Kidney (tissue), 14 donors: ENCODE measurements around the gene SCTR. TPM values are rescaled to one million over a fixed set of nuclear protein-coding genes. Genes with fewer than 3 reads are reported as not detected.

Source experiments
- DNase-seq, 5 donors: peaks; one replicate each; pipeline ENCODE4 v3.0.0-alpha.2; 2013 to 2020
- FAIRE-seq: peaks from 2 replicates; lab custom pipeline; 2012; peaks lifted over from hg19 to GRCh38; lab: Jason Lieb, UNC
- H3K27ac ChIP-seq, 2 donors: one replicate each; pipeline ENCODE4 v1.7.0; 2013; ENCODE audit warnings: low read depth in 2 of 2, low read length in 2 of 2, inconsistent platforms in 1 of 2
- H3K27me3 ChIP-seq: one replicate; pipeline ENCODE4 v1.7.1; 2013; ENCODE audit warnings: low read length, inconsistent platforms; ENCODE audit not compliant: control insufficient read depth, insufficient read depth
- H3K36me3 ChIP-seq, 3 donors: one replicate each; pipeline versions ENCODE4 v1.7.0 to v1.7.1; 2013; ENCODE audit warnings: low read length in 3 of 3, control low read depth in 1 of 3, inconsistent platforms in 1 of 3; ENCODE audit not compliant: insufficient read depth in 3 of 3, control insufficient read depth in 2 of 3
- H3K4me1 ChIP-seq, 3 donors: one replicate each; pipeline versions ENCODE4 v1.7.0 to v1.7.1; 2013; ENCODE audit warnings: low read length in 3 of 3, inconsistent platforms in 1 of 3, low read depth in 1 of 3; ENCODE audit not compliant: control insufficient read depth in 2 of 3, insufficient read depth in 2 of 3
- H3K4me3 ChIP-seq, 3 donors: one replicate each; pipeline versions ENCODE4 v1.7.0 to v1.8.1; 2013; ENCODE audit warnings: low read length in 3 of 3, control low read depth in 1 of 3, inconsistent platforms in 1 of 3
- H3K9ac ChIP-seq, 3 donors: one replicate each; pipeline versions ENCODE4 v1.7.0 to v1.7.1; 2013; ENCODE audit warnings: low read length in 3 of 3, control low read depth in 1 of 3, inconsistent platforms in 1 of 3
- H3K9me3 ChIP-seq, 3 donors: one replicate each; pipeline versions ENCODE4 v1.7.0 to v1.7.1; 2013; ENCODE audit warnings: low read length in 3 of 3, control low read depth in 1 of 3, inconsistent platforms in 1 of 3; ENCODE audit not compliant: control insufficient read depth in 2 of 3, insufficient read depth in 1 of 3
- CTCF ChIP-seq: IDR thresholded peaks from 3 replicates; pipeline ENCODE4 v1.5.1; 2012; ENCODE audit warnings: mild to moderate bottlenecking, moderate library complexity, borderline replicate concordance; ENCODE audit not compliant: insufficient read depth; ENCODE audit errors: extremely low read depth
- intact Hi-C: fragments of 100-400 bp; cut with DNase I; formaldehyde crosslinking; loops from one replicate; pipeline ENCODE4 v1.11.1; 2022
- polyA plus RNA-seq: library from polyadenylated mRNA; stranded (reverse); fragments of 350-450 nt; fragmentation: Illumina TruSeq; extraction: RNeasy Lipid Tissue Mini Kit (QIAGEN cat#74804); gene quantifications from one replicate; pipeline ENCODE4 v1.2.3, GENCODE V29; 2014; ENCODE audit warnings: low read depth, low replicate concordance; ENCODE audit not compliant: insufficient read depth
- total RNA-seq: library from RNA; stranded (reverse); fragmentation: NEBNext Ultra II Directional; extraction: Animal tissue kit (Norgen Biotek cat#: 25700); gene quantifications from one replicate; pipeline ENCODE4 v1.2.1, GENCODE V29; 2021
- donor health status: control.
- donor health status: control.
- donor health status: control.
- donor health status: control.
- donor health status: control.
- donor health status: DM: yes; HTN: yes; CAD: no.
- donor health status: Normal renal cell carcinoma (clear cell type).

The SCTR gene
- total and polyA plus RNA-seq, 2 donors from 2014 or later = 7.3 to 15.9 TPM

- Histone ChIP-seq H3K9me3 (no peaks in the 10 kb centered on the region), H3K27ac (peak overlapping the region; percentile 77 to 84), H3K4me1 (peaks cover 0 to 59% (median 34%) of the 10 kb centered on the region in 3 donors), H3K36me3 (peaks cover 0 to 16% (median 3%) of the 10 kb centered on the region in 3 donors), H3K9ac (no peak overlapping the region), H3K4me3 (no peak overlapping the region), H3K27me3 (no peaks in the 10 kb centered on the region)
- no peak for TF ChIP-seq CTCF
- DNase-seq (peak in 4 of 5 donors; percentile 56 to 71 (median 62)), FAIRE-seq (no peak)
- intact Hi-C loops = no loop called here
Measured at GRCh38 chr2:119438128-119438656, 86.1 kb downstream of the SCTR start.

GRCh38 chr2:119436993-119437772, 87.1 kb downstream of the SCTR start:
- intact Hi-C loops = no loop called here
- peaks cover 0 to 61% (median 34%) of the 10 kb centered on the region in 3 donors for H3K4me1 ChIP-seq
- H3K9ac ChIP-seq = no peak overlapping the region

GRCh38 chr2:119435953-119436297, 88.4 kb downstream of the SCTR start:
- Histone ChIP-seq H3K9me3 (no peaks in the 10 kb centered on the region), H3K9ac (peak overlapping the region in 1 of 3 donors; percentile 99), H3K27me3 (no peaks in the 10 kb centered on the region), H3K4me1 (peaks cover 0 to 58% (median 32%) of the 10 kb centered on the region in 3 donors), H3K27ac (peak overlapping the region; percentile 95 to 97), H3K4me3 (peak overlapping the region in 2 of 3 donors; percentile 9 to 90), H3K36me3 (peaks cover 0 to 16% (median 3%) of the 10 kb centered on the region in 3 donors)
- DNase-seq (no peak), FAIRE-seq (no peak)
- intact Hi-C loops = no loop called here
- TF ChIP-seq CTCF = no peak

More at GRCh38 chr2:119436993-119437772, 87.1 kb downstream of the SCTR start:
- no peak for TF ChIP-seq CTCF
- DNase-seq (no peak), FAIRE-seq (no peak)
- Histone ChIP-seq H3K36me3 (peaks cover 0 to 16% (median 3%) of the 10 kb centered on the region in 3 donors), H3K9me3 (no peaks in the 10 kb centered on the region), H3K27ac (peak overlapping the region; percentile 84 to 95), H3K27me3 (no peaks in the 10 kb centered on the region), H3K4me3 (no peak overlapping the region)
